Keratinocyte (primary cell): ENCODE results near the gene SIDT2. TPM values are rescaled to one million over a fixed set of nuclear protein-coding genes. Genes with fewer than 3 reads are reported as not detected.

Experiments used
- DNase-seq: peaks from one replicate; pipeline ENCODE4 v3.0.0-alpha.2; 2011; ENCODE audit warnings: low read depth, missing footprints, low spot score
- FAIRE-seq: peaks from 2 replicates; lab custom pipeline; 2011; peaks lifted over from hg19 to GRCh38; lab: Jason Lieb, UNC
- H2AFZ ChIP-seq: 2 replicates; pipeline ENCODE4 v1.6.0; 2012; ENCODE audit warnings: low read length, control low read depth, inconsistent platforms; ENCODE audit not compliant: control insufficient read depth
- H3K27ac ChIP-seq: 2 replicates; pipeline ENCODE4 v1.5.1; 2011; ENCODE audit warnings: low read length; ENCODE audit not compliant: control insufficient read depth, insufficient read depth
- H3K27me3 ChIP-seq: 3 replicates; pipeline ENCODE4 v1.6.0; 2011; ENCODE audit warnings: low read length; ENCODE audit not compliant: control insufficient read depth, insufficient read depth; ENCODE audit errors: extremely low read depth
- H3K36me3 ChIP-seq, 2 experiments: 2 replicates in 1 of 2; 3 replicates in 1 of 2; pipeline ENCODE4 v1.5.1; 2011; ENCODE audit warnings: low read length in 2 of 2, mild to moderate bottlenecking in 1 of 2; ENCODE audit not compliant: control insufficient read depth in 2 of 2, insufficient read depth in 2 of 2; ENCODE audit errors: extremely low read depth in 1 of 2
- H3K4me1 ChIP-seq: 3 replicates; pipeline ENCODE4 v1.5.1; 2011; ENCODE audit warnings: low read length; ENCODE audit not compliant: control insufficient read depth, insufficient read depth; ENCODE audit errors: extremely low read depth
- H3K4me2 ChIP-seq: 3 replicates; pipeline ENCODE4 v1.6.0; 2011; ENCODE audit warnings: low read depth, low read length; ENCODE audit not compliant: control insufficient read depth, insufficient read depth; ENCODE audit errors: extremely low read depth
- H3K4me3 ChIP-seq, 3 experiments: fragments of 200-600 bp in 1 of 3; sonication (generic) in 1 of 3; 2 replicates in 2 of 3; 3 replicates in 1 of 3; pipeline ENCODE4 v1.5.1; 2011 to 2016; ENCODE audit warnings: low read length in 3 of 3, mild to moderate bottlenecking in 3 of 3, control low read depth in 2 of 3, inconsistent platforms in 1 of 3, low read depth in 1 of 3, mixed read lengths in 1 of 3, mixed run types in 1 of 3, moderate library complexity in 1 of 3; ENCODE audit not compliant: control insufficient read depth in 2 of 3, insufficient read depth in 2 of 3; ENCODE audit errors: extremely low read depth in 1 of 3
- H3K79me2 ChIP-seq: 2 replicates; pipeline ENCODE4 v1.6.0; 2012; ENCODE audit warnings: low read length; ENCODE audit not compliant: control insufficient read depth, insufficient read depth
- H3K9ac ChIP-seq: 3 replicates; pipeline ENCODE4 v1.6.0; 2011; ENCODE audit warnings: low read length; ENCODE audit not compliant: control insufficient read depth, insufficient read depth; ENCODE audit errors: extremely low read depth
- H3K9me1 ChIP-seq: 3 replicates; pipeline ENCODE4 v1.6.0; 2011; ENCODE audit warnings: low read length; ENCODE audit not compliant: control insufficient read depth, insufficient read depth; ENCODE audit errors: extremely low read depth
- H3K9me3 ChIP-seq: 2 replicates; pipeline ENCODE4 v1.5.1; 2012; ENCODE audit warnings: low read depth, low read length; ENCODE audit not compliant: control insufficient read depth
- H4K20me1 ChIP-seq: 3 replicates; pipeline ENCODE4 v1.6.0; 2011; ENCODE audit warnings: low read length; ENCODE audit not compliant: control insufficient read depth, insufficient read depth; ENCODE audit errors: extremely low read depth
- CTCF ChIP-seq, 3 experiments: IDR thresholded peaks in 1 of 3; conservative IDR thresholded peaks in 1 of 3; optimal IDR thresholded peaks in 1 of 3; 2 replicates in 2 of 3; 3 replicates in 1 of 3; pipeline versions ENCODE3 to v1.5.1; 2011; ENCODE audit warnings: low read length in 3 of 3, mild to moderate bottlenecking in 3 of 3, moderate library complexity in 2 of 3, control low read depth in 1 of 3, inconsistent platforms in 1 of 3; ENCODE audit not compliant: insufficient read depth in 2 of 3; ENCODE audit errors: extremely low read depth in 1 of 3
- EZH2 ChIP-seq: IDR thresholded peaks from one replicate; pipeline ENCODE4 v1.6.1; 2012; ENCODE audit warnings: inconsistent platforms, mild to moderate bottlenecking, low read length, moderate library complexity
- dilution Hi-C: fragments of 300-500 bp; cut with MboI; formaldehyde crosslinking; loops from one replicate; pipeline ENCODE4 v1.7.0; 2020; ENCODE audit warnings: low sequenced_read_pairs; ENCODE audit not compliant: extremely low pct_ligation_motif_present
- polyA plus RNA-seq, 5 experiments: library from polyadenylated mRNA; depleted of rRNA in 3 of 5; stranded (reverse) in 3 of 5; stranded (forward) in 1 of 5; unstranded in 1 of 5; fragments of >200 nt; gene quantifications; 1 replicate in 1 of 5; 2 replicates in 3 of 5; 3 replicates in 1 of 5; pipeline versions ENCODE4 v1.2.1 to v1.2.3, GENCODE V29; 2011 to 2012; ENCODE audit warnings: missing spikeins in 2 of 5, low read depth in 1 of 5, low replicate concordance in 1 of 5

Gene SIDT2
- polyA plus RNA-seq, 1 donor (not counting 4 experiments of a cell fraction or from before 2014, with no cell fraction given) = 9.8 TPM

GRCh38 chr11:117144477-117145392 is 33.8 kb upstream of the SIDT2 start:
- DNase-seq (no peak), FAIRE-seq (no peak)
- Histone ChIP-seq H3K9me3 (no peaks in the 10 kb centered on the region), H3K27me3 (no peaks in the 10 kb centered on the region), H3K27ac (peak overlapping the region; percentile 93), H3K9me1 (peaks cover 3% of the 10 kb centered on the region), H3K9ac (peak overlapping the region; percentile 84), H3K4me1 (peaks cover 16% of the 10 kb centered on the region), H3K4me2 (peak overlapping the region; percentile 96), H2AFZ (peak overlapping the region; percentile 74), H3K79me2 (peaks cover 54% of the 10 kb centered on the region), H3K4me3 (peak overlapping the region; percentile 63 to 77 (median 71)), H4K20me1 (peaks cover 23% of the 10 kb centered on the region), H3K36me3 (peaks cover 4 to 13% of the 10 kb centered on the region in 2 experiments)
- TF ChIP-seq CTCF (optimal IDR thresholded peaks at IDR 0.05 in 1 of 3, IDR thresholded peaks at IDR 0.05 in 1 of 3, conservative IDR thresholded peaks at IDR 0.05 in 1 of 3; ENCODE audit: extremely low read depth in 1 of 3, insufficient read depth in 2 of 3, low read length in 3 of 3) (no peak), EZH2 (no peak)
- dilution Hi-C loops = no loop called here

GRCh38 chr11:117145393-117145761 is 33.2 kb upstream of the SIDT2 start:
- FAIRE-seq (no peak), DNase-seq (no peak)
- Histone ChIP-seq H3K79me2 (peaks cover 60% of the 10 kb centered on the region), H3K4me3 (peak overlapping the region; percentile 63 to 77 (median 71)), H2AFZ (no peak overlapping the region), H3K27ac (peak overlapping the region; percentile 93), H3K4me2 (peak overlapping the region; percentile 96), H3K4me1 (peaks cover 22% of the 10 kb centered on the region), H4K20me1 (peaks cover 25% of the 10 kb centered on the region), H3K9me1 (peaks cover 3% of the 10 kb centered on the region), H3K9ac (peak overlapping the region; percentile 84), H3K27me3 (no peaks in the 10 kb centered on the region), H3K36me3 (peaks cover 4 to 13% of the 10 kb centered on the region in 2 experiments), H3K9me3 (no peaks in the 10 kb centered on the region)
- dilution Hi-C loops = no loop called here
- TF ChIP-seq CTCF (optimal IDR thresholded peaks at IDR 0.05 in 1 of 3, IDR thresholded peaks at IDR 0.05 in 1 of 3, conservative IDR thresholded peaks at IDR 0.05 in 1 of 3; ENCODE audit: extremely low read depth in 1 of 3, insufficient read depth in 2 of 3, low read length in 3 of 3) (peak in 1 of 3 experiments; percentile 34), EZH2 (no peak)
